Activated CD4-positive, CD25-positive, alpha-beta regulatory T cell treated with anti-CD3 and anti-CD28 coated beads, Interleukin-2, amount 50 U/mL, for 16 hours (primary cell): ENCODE measurements around the gene SH3BP2.

Source experiments
- DNase-seq: peaks from one replicate; pipeline ENCODE4 v3.0.0-alpha.2; 2020; ENCODE audit warnings: low read depth, low spot score

The SH3BP2 gene

DNA sequence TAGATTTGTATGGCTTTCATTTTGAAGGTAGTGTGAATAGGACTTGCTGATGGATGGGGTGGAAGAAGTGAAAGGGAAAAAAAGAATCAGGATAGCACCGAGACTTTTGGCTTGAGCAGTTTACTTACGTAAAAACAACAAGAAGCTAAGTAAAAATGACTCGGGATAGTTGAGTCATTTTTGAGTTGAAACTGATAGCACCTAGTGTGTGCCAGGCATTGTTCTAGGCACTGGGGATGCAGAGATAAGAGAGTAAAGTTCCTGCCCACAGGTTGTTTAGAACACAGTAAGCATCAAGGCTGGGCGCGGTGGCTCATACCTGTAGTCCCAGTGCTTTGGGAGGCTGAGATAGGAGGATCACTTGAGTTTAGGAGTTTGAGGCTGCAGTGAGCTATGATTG lies 85.5 kb downstream of the SH3BP2 start:
- DNase-seq, result no peak

DNA sequence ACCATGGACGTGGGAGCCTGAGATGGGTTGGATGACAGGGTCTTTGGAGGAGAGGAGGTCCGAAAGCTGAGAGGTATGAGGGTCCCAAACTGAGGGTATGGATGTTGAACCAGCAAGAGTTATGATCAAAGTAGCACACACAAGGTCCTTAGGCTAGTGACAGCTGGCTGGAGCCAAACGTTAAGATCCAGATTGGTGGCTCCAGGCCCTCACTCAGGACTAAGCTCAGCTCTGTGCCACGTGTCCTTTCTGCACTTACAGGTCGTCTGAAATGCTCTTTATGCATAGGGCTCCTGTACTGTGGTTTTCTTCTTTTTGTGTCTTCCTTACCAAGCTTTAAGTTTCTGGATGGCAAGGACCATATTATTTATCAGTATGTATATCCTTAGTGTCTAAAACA lies 86.1 kb downstream of the SH3BP2 start:
- DNase-seq, result no peak

DNA sequence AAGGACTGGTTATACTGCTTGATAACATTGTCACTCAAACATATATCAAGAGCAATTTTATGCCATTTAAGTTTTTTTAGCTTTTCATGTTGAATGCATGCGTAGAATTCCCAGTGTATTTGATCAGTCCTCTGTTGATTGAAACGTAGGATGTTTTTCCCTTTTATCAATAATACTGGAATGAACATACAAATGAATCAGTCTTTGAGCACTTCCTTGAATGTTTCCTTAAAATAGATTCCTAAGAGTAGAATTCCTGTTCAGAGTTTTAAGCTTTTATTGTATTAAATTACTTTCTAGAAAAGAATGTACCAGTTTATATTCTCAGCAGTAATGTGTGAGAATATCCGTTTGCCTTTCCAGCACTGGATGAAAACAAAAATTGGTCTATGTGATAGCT lies 88.5 kb downstream of the SH3BP2 start:
- DNase-seq, result no peak

DNA sequence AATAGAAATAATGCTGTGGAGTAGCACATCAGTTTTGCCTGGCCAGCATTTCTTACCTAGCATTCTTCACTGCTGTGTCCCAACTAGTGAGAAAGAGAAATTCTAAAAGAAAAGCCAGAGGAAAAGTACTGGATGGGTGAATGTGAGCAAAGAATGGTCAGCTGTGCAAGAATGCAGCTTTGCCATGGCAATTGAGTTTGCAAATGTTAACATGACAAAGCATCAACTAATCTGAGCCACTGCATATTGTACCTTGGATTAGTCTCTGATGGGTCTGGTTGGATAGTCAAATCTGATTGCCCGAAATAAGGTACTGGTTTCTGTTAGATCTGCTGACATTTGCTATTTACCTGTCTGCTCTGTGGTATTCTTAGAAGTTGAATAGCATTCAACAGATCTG lies 89.5 kb downstream of the SH3BP2 start:
- no peak for DNase-seq

DNA sequence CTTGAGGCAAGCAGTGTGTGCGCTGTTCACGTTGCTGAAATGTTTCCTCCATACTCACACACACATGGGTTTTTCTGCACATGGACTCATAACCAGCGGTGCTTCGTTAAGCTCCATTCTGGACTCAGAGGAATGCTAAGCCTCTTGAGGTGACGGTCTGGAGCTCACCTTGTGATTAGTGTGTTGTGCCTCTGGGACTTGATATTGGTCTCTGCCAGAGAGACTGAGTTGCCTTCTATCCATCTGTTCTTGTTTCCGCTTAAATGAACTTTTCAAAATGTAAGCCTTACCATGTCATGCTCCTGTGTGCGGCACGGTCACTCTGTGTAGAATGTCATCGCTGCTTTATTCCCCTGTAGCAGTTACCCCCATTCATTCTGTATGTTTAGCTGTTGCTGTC lies 93.3 kb downstream of the SH3BP2 start:
- DNase-seq, result no peak

DNA sequence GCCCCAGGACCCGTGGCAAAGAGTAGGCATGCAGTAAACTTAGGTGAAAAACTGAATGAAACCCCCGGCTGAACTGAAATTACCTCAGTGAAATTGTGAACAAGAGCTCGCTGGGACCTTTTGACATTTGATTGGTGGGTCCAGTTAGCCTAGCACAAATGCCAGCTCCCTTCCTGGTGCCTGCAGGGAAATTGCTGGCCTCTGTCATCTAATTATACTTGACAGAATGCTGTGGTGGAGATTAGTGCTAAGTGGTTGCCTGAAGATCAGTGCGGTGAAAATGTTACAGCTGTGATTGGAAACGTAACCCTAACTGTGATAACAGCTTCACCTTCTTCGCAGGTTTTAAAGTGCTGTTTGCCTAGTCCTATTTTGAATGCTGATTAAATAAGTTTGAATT lies 93.7 kb downstream of the SH3BP2 start:
- DNase-seq, result no peak

DNA sequence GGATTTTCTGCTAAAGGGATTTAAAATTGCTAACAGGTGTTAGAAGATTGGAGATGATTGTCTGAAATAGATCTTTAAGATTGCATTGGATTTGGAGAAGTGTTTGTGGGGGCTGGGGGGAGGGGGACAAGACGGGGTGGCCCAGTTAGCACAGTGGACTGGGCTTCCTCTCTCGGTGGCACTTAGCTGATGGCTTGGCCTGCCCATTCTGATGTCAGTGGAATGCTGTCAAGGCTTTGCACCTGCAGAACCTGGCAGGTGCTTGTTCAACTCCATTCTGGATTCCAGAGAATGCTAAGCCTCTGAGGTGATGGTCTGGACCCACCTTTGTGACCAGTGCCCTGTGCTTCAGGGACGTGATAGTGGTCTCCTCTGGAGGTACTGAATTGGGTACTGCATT lies 94.5 kb downstream of the SH3BP2 start:
- no peak for DNase-seq

DNA sequence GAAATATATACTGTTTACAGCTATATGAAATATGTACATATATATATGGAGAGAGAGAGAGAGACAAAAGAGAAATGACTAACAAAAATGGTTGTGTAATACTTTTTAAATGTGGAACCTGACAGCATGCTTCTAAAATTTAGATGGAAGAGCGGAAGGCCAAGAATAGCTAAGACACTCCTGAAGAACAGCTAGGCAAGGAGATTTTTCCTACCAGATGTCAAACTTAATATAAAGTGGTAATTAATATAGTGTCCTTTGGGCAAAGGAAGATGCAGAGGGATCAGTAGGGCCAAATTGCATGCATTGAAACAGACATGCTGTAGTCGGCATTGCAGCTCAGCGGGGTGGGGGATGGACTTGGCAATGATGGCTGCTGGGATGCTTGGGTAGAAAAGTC lies 96.0 kb downstream of the SH3BP2 start:
- no peak for DNase-seq
